CD4-positive, alpha-beta T cell treated with Interferon alpha-2 for 1 hour (primary cell): ENCODE measurements around the gene KCNT2.
"Not testable (repeated sequence)": the region's sequence is repeated elsewhere in the genome, so short reads cannot be mapped to it uniquely, and the experiment has no call there.

ENCODE experiments used
- DNase-seq, 2 donors: peaks; one replicate each; pipeline ENCODE4 v3.0.0-alpha.2; 2020 to 2022

KCNT2 gene

DNA sequence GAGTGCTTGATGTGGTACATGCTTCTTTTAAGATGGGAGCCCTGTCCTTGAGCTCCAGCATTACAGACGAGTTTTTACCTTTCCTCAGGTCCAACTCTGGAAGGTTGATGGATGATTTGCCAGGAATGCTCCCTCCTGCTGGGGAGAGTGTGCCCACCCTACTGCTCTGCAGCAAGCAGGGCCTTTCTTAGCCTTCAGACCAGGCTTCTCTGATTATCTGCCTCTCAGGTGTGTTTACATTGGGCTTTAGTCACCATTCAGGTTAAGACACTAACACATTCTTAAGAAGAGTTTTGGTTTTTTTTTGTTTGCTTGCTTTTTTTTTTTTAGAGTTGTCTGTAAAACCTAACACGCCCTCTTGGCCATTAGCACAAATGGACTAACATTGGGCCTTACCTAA lies 301.8 kb downstream of the KCNT2 start:
- no peak for DNase-seq

GRCh38 chr1:196305216-196305615 lies 303.0 kb downstream of the KCNT2 start:
- no peak for DNase-seq

GRCh38 chr1:196302981-196303380 lies 305.3 kb downstream of the KCNT2 start:
- DNase-seq: no peak

- DNase-seq: no peak
Measured at GRCh38 chr1:196302420-196302819, 305.8 kb downstream of the KCNT2 start.

- no peak for DNase-seq
Measured at GRCh38 chr1:196295766-196296165, 312.5 kb downstream of the KCNT2 start.

DNA sequence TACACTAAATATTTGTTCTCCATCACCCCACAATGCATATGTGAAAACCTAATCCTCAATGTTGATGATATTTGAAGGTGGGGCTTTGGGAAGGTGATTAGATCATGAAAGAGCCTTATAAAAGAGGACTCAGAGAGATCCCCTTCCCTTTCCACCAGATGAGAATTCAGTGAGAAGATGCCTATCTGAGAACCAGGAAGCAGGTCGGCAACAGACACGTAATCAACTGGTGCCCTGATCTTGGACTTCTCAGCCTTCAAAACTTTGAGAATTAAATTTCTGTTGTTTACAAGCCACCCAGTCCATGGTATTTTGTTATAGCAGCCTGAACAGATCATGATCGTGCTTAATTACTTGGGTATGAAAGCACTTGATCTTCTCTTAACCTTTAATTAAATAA lies 329.4 kb downstream of the KCNT2 start:
- DNase-seq: no peak

- no peak for DNase-seq
Measured at GRCh38 chr1:196277860-196278259, 330.4 kb downstream of the KCNT2 start.

DNA sequence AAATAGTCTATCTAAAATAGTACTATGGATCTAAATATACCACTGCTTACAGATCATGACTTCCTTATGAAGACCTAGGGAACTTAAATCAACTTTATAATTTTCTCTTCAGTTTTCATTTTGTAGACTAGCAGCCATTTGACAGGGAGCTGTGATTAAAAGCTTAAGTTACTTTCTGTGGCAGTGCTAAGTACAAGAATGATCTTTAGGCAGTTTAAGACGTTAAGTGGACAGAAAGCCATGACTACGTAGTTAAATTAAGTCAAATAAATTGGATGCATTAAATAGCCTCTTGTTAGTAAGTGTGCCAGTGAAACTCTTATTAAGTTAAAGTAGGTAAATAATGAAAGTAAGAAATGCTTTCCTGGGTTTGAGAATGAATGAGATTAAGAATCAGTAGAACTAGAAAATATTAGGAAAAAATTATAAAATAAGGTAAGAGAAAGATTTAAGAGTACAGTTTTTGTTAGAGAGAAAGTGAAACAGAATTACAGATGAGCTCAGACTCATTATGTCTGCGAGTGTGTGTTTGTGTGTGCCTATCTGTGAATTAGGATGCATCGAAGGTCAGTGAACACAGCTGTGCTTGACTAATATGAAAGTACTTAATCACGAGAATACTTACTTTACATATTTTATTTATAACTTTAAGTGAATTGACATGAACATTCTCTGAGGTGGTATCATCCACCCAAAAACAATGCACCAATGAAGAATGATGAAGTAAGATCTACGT lies 336.9 kb downstream of the KCNT2 start:
- DNase-seq: no peak

DNA sequence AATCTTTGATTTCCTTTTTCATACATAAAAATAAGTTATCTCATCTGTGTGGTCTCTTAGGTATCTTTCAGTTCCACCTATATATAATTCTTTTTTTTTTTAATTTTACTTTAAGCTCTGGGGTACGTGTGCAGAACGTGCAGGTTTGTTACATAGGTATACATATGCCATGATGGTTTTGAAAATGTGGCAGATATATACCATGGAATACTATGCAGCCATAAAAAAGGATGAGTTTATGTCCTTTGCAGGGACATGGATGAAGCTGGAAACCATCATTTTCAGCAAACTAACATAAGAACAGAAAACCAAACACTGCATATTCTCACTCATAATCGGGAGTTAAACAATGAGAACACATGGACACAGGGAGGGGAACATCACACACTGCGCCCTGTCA lies 345.2 kb downstream of the KCNT2 start:
- not testable (repeated sequence) for DNase-seq

- DNase-seq: no peak
Measured at GRCh38 chr1:196260270-196260669, 348.0 kb downstream of the KCNT2 start.

DNA sequence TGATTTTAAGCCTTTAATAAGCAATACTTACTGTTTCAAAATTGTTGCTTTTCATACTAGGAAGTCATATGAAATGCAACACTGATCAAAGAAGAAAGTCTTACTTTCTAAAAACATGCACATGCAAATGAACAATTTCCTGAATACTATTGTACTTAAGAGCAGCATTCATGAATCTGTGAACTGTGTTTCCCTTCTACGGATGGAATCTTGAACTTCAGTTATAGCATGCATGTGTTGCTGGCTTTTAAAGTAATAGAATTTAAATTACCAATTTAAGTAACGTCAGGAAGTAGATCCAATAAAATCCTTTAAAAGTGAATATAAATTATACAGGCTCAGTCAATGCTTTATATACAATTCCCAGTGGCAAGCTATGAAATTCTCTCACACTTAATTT lies 348.9 kb downstream of the KCNT2 start:
- DNase-seq: no peak

DNA sequence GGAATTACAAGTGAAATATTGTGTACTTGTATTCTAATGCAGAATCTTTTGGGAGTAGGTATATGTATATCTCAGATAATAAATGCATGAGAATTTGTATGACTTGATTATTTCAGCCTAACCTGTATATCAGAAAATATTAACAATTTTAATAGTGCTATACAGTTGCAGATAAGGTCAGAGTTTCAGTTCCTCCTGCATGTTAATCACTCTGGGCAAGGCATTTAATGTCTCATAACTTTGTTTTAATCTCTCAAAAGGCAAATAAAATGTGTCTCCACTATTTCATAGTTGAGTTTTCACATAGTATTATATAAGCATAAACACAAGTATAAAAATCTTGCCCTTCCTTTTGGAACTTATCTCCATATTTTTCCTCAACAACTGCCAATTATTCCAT lies 352.5 kb downstream of the KCNT2 start:
- DNase-seq: no peak

- no peak for DNase-seq
Measured at GRCh38 chr1:196229546-196229945, 378.7 kb downstream of the KCNT2 start.

- DNase-seq: no peak
Measured at GRCh38 chr1:196214866-196215265, 393.4 kb downstream of the KCNT2 start.

DNA sequence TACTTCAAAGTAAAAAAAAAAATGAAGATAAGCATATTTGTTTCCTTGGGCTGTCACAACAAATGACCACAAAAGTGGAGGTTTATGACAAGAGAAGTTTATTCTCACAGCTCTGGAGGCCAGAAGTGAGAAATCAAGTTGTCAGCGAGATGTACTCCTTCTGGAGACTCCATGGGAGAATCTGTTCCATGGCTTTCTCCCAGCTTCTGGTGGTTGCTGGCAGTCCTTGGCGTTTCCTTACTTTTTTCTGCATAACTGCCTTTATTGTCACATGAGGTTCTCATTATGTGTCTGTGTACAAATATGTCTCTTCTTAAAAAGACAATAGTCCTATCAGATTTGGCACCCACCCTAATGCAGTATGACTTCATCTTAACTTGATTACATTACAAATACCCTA lies 398.3 kb downstream of the KCNT2 start:
- DNase-seq: no peak

DNA sequence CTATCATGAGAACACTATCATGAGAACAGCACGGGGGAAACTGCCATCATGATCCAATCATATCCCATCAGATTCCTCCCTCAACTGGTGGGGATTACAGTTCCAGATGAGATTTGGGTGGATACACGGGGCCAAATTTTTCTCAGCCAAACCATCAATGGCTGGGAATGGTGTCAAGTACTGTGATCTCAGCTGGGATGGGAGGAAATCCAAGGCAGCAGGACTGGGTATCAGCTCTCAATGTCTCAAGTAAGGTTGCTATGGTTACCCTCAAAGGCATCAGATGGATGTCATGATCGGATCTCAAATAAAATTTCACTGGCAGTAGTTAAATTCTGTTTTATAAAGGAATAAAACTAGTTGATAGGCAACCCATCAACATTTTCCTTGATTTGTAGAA lies 399.0 kb downstream of the KCNT2 start:
- DNase-seq: no peak

GRCh38 chr1:196207612-196208217 lies 400.5 kb downstream of the KCNT2 start:
- no peak for DNase-seq

DNA sequence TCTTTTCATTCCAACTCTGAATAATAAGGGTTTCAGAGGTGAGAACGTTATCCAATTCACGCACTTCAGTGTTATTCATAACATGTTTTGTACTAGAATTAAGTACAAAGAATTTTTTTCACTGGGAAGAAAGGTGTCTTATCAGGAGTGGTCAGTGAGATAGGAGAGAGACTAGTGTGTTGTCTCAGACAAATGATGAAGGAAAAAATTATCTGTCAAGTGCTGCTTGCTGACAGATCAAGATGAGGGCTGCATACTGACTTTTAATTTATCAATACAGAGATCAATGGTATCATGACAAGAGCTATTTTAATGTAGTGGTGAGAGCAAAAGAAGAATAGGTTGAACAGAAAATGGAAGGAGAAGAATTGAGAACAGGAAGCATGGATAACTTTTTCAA lies 402.4 kb downstream of the KCNT2 start:
- DNase-seq: no peak

GRCh38 chr1:196196486-196196885 lies 411.8 kb downstream of the KCNT2 start:
- DNase-seq: no peak

DNA sequence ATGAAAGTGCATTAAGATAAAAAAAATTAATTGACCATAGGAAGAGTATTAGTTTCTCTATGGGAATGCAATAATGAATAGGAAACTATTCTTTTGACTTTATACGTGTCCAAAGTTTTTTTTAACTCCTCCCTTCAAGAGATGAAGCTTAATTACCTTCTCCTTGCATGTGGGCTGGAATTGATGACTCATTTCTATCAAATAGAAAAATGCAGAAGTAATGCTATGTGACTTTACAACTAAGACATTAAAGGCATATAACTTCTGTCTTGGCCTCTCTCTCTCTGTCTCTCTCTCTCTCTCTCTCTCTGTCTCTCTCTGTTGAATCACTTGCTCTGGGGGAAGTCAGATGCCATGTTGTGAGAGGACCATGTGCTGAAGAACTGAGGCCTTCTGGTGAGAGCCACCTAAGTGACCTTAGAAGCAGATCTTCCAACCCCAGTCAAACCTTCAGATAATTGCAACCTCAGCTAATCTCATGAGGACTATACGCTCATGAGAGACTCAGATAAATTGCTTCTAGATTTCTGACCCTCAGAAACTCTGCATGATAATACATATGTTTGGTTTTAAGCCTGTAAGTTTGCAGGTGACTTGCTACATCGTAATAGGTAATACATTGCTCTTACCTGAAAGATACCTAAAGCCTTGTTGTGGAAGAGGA lies 414.2 kb downstream of the KCNT2 start:
- DNase-seq: no peak

GRCh38 chr1:196183941-196184340 lies 424.3 kb downstream of the KCNT2 start:
- DNase-seq: no peak

DNA sequence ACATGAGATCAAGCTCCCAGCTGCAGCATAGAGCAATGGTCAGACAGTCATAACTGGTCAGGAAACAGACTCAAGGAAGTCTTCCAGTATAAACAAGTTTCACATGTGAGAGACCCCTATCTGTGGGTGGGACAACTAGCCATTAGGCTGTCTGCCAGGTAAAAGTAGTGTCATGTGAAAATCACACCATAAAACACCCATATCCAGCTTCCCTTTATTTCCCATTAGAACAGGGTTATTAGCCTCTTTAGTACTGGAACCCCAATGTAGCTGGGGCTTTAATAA lies 426.7 kb downstream of the KCNT2 start:
- no peak for DNase-seq

GRCh38 chr1:196180847-196181593 lies 427.2 kb downstream of the KCNT2 start:
- no peak for DNase-seq

GRCh38 chr1:196178083-196178635 lies 430.1 kb downstream of the KCNT2 start:
- no peak for DNase-seq
